Neural progenitor cell (in vitro differentiated cells): ENCODE measurements around the gene CWC25. TPM values are rescaled to one million over a fixed set of nuclear protein-coding genes. Genes with fewer than 3 reads are reported as not detected.

Source experiments
- DNase-seq: peaks from one replicate; pipeline ENCODE4 v3.0.0-alpha.2; 2016; ENCODE audit warnings: low spot score
- H2AFZ ChIP-seq: fragments of 200-600 bp; sonication (generic); replicated peaks from 2 replicates; pipeline ENCODE4 v1.6.1; 2016; ENCODE audit warnings: antibody characterized with exemption
- H3F3A ChIP-seq: fragments of 200-600 bp; sonication (generic); 2 replicates; pipeline ENCODE4 v1.6.1; 2016; ENCODE audit warnings: antibody characterized with exemption, low read depth
- H3K27ac ChIP-seq: fragments of 200-600 bp; sonication (generic); 2 replicates; pipeline ENCODE4 v1.5.1; 2016; ENCODE audit warnings: mild to moderate bottlenecking
- H3K27me3 ChIP-seq: fragments of 200-600 bp; sonication (generic); 2 replicates; pipeline ENCODE4 v1.6.1; 2016; ENCODE audit warnings: mild to moderate bottlenecking, moderate library complexity
- H3K36me3 ChIP-seq: fragments of 200-600 bp; sonication (generic); 2 replicates; pipeline ENCODE4 v1.5.1; 2016
- H3K4me1 ChIP-seq: fragments of 200-600 bp; sonication (generic); 2 replicates; pipeline ENCODE4 v1.6.1; 2016; ENCODE audit warnings: mixed run types
- H3K4me2 ChIP-seq: fragments of 200-600 bp; sonication (generic); 2 replicates; pipeline ENCODE4 v1.6.1; 2016
- H3K4me3 ChIP-seq: fragments of 200-600 bp; sonication (generic); 2 replicates; pipeline ENCODE4 v1.5.1; 2016
- H3K79me2 ChIP-seq: fragments of 200-600 bp; sonication (generic); 2 replicates; pipeline ENCODE4 v1.6.1; 2016; ENCODE audit warnings: low read depth
- H3K9ac ChIP-seq: fragments of 200-600 bp; sonication (generic); 2 replicates; pipeline ENCODE4 v1.6.1; 2016
- H3K9me3 ChIP-seq: fragments of 200-600 bp; sonication (generic); 2 replicates; pipeline ENCODE4 v1.5.1; 2016; ENCODE audit warnings: low read depth
- H4K20me1 ChIP-seq: fragments of 200-600 bp; sonication (generic); 2 replicates; pipeline ENCODE4 v1.6.1; 2016; ENCODE audit warnings: low read depth
- H3K27ac Mint-ChIP-seq: 3 replicates; pipeline ENCODE4 v1.8.0; 2021; ENCODE audit warnings: mixed read lengths
- H3K27me3 Mint-ChIP-seq: 2 replicates; pipeline ENCODE4 v1.8.0; 2022; ENCODE audit warnings: low read depth, mild to moderate bottlenecking, inconsistent platforms, moderate library complexity, mixed read lengths; ENCODE audit not compliant: insufficient read depth
- H3K36me3 Mint-ChIP-seq: 3 replicates; pipeline ENCODE4 v1.8.0; 2021; ENCODE audit warnings: mixed read lengths
- H3K4me1 Mint-ChIP-seq: 3 replicates; pipeline ENCODE4 v1.8.0; 2021; ENCODE audit warnings: mixed read lengths
- H3K4me3 Mint-ChIP-seq: 3 replicates; pipeline ENCODE4 v1.8.0; 2021; ENCODE audit warnings: mild to moderate bottlenecking, moderate library complexity, mixed read lengths
- H3K9me3 Mint-ChIP-seq: 3 replicates; pipeline ENCODE4 v1.8.0; 2020; ENCODE audit warnings: mixed read lengths
- CTCF ChIP-seq: fragments of 200-600 bp; sonication (generic); IDR thresholded peaks from 2 replicates; pipeline ENCODE4 v1.5.1; 2017; ENCODE audit warnings: antibody characterized with exemption, mild to moderate bottlenecking
- EZH2 ChIP-seq: fragments of 200-600 bp; sonication (generic); IDR thresholded peaks from 2 replicates; pipeline ENCODE4 v1.6.1; 2017; ENCODE audit warnings: antibody characterized with exemption, mild to moderate bottlenecking, moderate library complexity
- EZH2phosphoT487 ChIP-seq: fragments of 200-600 bp; sonication (generic); IDR thresholded peaks from 2 replicates; pipeline ENCODE4 v1.6.1; 2017; ENCODE audit warnings: antibody characterized with exemption
- total RNA-seq: library from RNA; depleted of rRNA; stranded (reverse); fragments of >200 nt; gene quantifications from 2 replicates; pipeline ENCODE4 v1.2.3, GENCODE V29; 2015; ENCODE audit warnings: low replicate concordance

Gene CWC25
- total RNA-seq, 1 donor from 2014 or later = 19.2 TPM

- no peak overlapping the region for H3K4me3 ChIP-seq
- no peak overlapping the region for H2AFZ ChIP-seq
- H3K4me2 ChIP-seq = no peak overlapping the region
- peaks cover 4% of the 10 kb centered on the region for H3K36me3 ChIP-seq
- no peak overlapping the region for H3K27ac ChIP-seq
- no peak for DNase-seq
- Mint-ChIP-seq H3K27me3 (peaks cover 9% of the 10 kb centered on the region), H3K4me1 (no peaks in the 10 kb centered on the region), H3K27ac (no peak overlapping the region), H3K4me3 (no peak overlapping the region), H3K9me3 (no peaks in the 10 kb centered on the region), H3K36me3 (peaks cover 30% of the 10 kb centered on the region)
- no peaks in the 10 kb centered on the region for H3K79me2 ChIP-seq
- no peak overlapping the region for H3K9ac ChIP-seq
- TF ChIP-seq EZH2phosphoT487 (no peak), EZH2 (no peak), CTCF (no peak)
- H4K20me1 ChIP-seq = peaks cover 7% of the 10 kb centered on the region
- H3K4me1 ChIP-seq = no peaks in the 10 kb centered on the region
- no peaks in the 10 kb centered on the region for H3F3A ChIP-seq
- H3K9me3 ChIP-seq = no peaks in the 10 kb centered on the region
- H3K27me3 ChIP-seq = no peaks in the 10 kb centered on the region
These were observed 45.0 kb downstream of the CWC25 start for GRCh38 chr17:38779965-38780752.

GRCh38 chr17:38777641-38778250 lies 47.4 kb downstream of the CWC25 start:
- Histone ChIP-seq H4K20me1 (no peaks in the 10 kb centered on the region), H3K36me3 (peaks cover 4% of the 10 kb centered on the region), H3K4me2 (no peak overlapping the region), H3K9ac (no peak overlapping the region), H3F3A (peaks cover 3% of the 10 kb centered on the region), H3K4me3 (no peak overlapping the region), H3K4me1 (no peaks in the 10 kb centered on the region), H2AFZ (no peak overlapping the region), H3K27ac (no peak overlapping the region), H3K27me3 (no peaks in the 10 kb centered on the region), H3K9me3 (no peaks in the 10 kb centered on the region), H3K79me2 (no peaks in the 10 kb centered on the region)
- Mint-ChIP-seq H3K4me1 (no peaks in the 10 kb centered on the region), H3K27ac (no peak overlapping the region), H3K36me3 (peaks cover 40% of the 10 kb centered on the region), H3K27me3 (peaks cover 9% of the 10 kb centered on the region), H3K9me3 (no peaks in the 10 kb centered on the region), H3K4me3 (no peak overlapping the region)
- no peak for DNase-seq
- TF ChIP-seq EZH2phosphoT487 = no peak
- TF ChIP-seq CTCF = no peak
- no peak for TF ChIP-seq EZH2

GRCh38 chr17:38773258-38773657 lies 51.9 kb downstream of the CWC25 start:
- Mint-ChIP-seq H3K36me3 (peaks cover 38% of the 10 kb centered on the region), H3K27me3 (no peaks in the 10 kb centered on the region)

More at GRCh38 chr17:38773258-38773657, 51.9 kb downstream of the CWC25 start:
- peaks cover 3% of the 10 kb centered on the region for H3F3A ChIP-seq
- no peaks in the 10 kb centered on the region for H3K79me2 ChIP-seq
- H2AFZ ChIP-seq = no peak overlapping the region
- no peak overlapping the region for H3K27ac ChIP-seq
- no peak overlapping the region for H3K4me3 ChIP-seq
- TF ChIP-seq EZH2 (no peak), CTCF (no peak), EZH2phosphoT487 (no peak)
- H3K9me3 ChIP-seq = no peaks in the 10 kb centered on the region
- H3K4me3 Mint-ChIP-seq = no peak overlapping the region
- no peak for DNase-seq
- H3K36me3 ChIP-seq = peaks cover 4% of the 10 kb centered on the region
- H4K20me1 ChIP-seq = no peaks in the 10 kb centered on the region
- no peak overlapping the region for H3K27ac Mint-ChIP-seq
- H3K4me2 ChIP-seq = no peak overlapping the region
- no peak overlapping the region for H3K9ac ChIP-seq
- H3K9me3 Mint-ChIP-seq = no peaks in the 10 kb centered on the region
- H3K4me1 Mint-ChIP-seq = no peaks in the 10 kb centered on the region
- no peaks in the 10 kb centered on the region for H3K27me3 ChIP-seq
- no peaks in the 10 kb centered on the region for H3K4me1 ChIP-seq
